Mesendoderm (in vitro differentiated cells): ENCODE data around the gene KRT2.

Source experiments
- DNase-seq: peaks from one replicate; pipeline ENCODE4 v3.0.0; 2013
- H2AK5ac ChIP-seq: 2 replicates; pipeline ENCODE4 v1.6.1; 2013; ENCODE audit warnings: low read length, inconsistent platforms
- H2BK120ac ChIP-seq: 2 replicates; pipeline ENCODE4 v1.6.1; 2013; ENCODE audit warnings: low read depth, mild to moderate bottlenecking, low read length, moderate library complexity, mixed read lengths
- H2BK15ac ChIP-seq: replicated peaks from 2 replicates; pipeline ENCODE4 v1.6.1; 2013; ENCODE audit warnings: low read depth, mild to moderate bottlenecking, moderate library complexity
- H2BK5ac ChIP-seq: 2 replicates; pipeline ENCODE4 v1.6.1; 2013; ENCODE audit warnings: low read length, inconsistent platforms
- H3K18ac ChIP-seq: 2 replicates; pipeline ENCODE4 v1.6.1; 2013; ENCODE audit warnings: mild to moderate bottlenecking, low read length, mixed read lengths
- H3K23ac ChIP-seq: one replicate; pipeline ENCODE4 v1.6.1; 2013; ENCODE audit warnings: low read length
- H3K27ac ChIP-seq: 2 replicates; pipeline ENCODE4 v1.5.1; 2013; ENCODE audit warnings: low read depth, mild to moderate bottlenecking, inconsistent platforms, low read length, moderate library complexity
- H3K27me3 ChIP-seq: 2 replicates; pipeline ENCODE4 v1.6.1; 2013; ENCODE audit warnings: low read length, control low read depth, mild to moderate bottlenecking, inconsistent platforms; ENCODE audit not compliant: insufficient read depth, poor library complexity
- H3K36me3 ChIP-seq: 2 replicates; pipeline ENCODE4 v1.6.1; 2013; ENCODE audit warnings: low read length, inconsistent platforms; ENCODE audit not compliant: control insufficient read depth, insufficient read depth
- H3K4ac ChIP-seq: one replicate; pipeline ENCODE4 v1.6.1; 2013; ENCODE audit warnings: low read depth, mild to moderate bottlenecking, low read length, moderate library complexity
- H3K4me1 ChIP-seq: 2 replicates; pipeline ENCODE4 v1.6.1; 2013; ENCODE audit warnings: low read depth, low read length, inconsistent platforms; ENCODE audit not compliant: control insufficient read depth
- H3K4me2 ChIP-seq: 2 replicates; pipeline ENCODE4 v1.6.1; 2013; ENCODE audit warnings: low read length
- H3K4me3 ChIP-seq: 2 replicates; pipeline ENCODE4 v1.5.1; 2013; ENCODE audit warnings: mild to moderate bottlenecking, low read length
- H3K56ac ChIP-seq: one replicate; pipeline ENCODE4 v1.6.1; 2013; ENCODE audit warnings: low read length
- H3K79me1 ChIP-seq: 2 replicates; pipeline ENCODE4 v1.6.1; 2013; ENCODE audit warnings: low read length, inconsistent platforms
- H3K79me2 ChIP-seq: 2 replicates; pipeline ENCODE4 v1.6.1; 2013; ENCODE audit warnings: mild to moderate bottlenecking, low read length; ENCODE audit not compliant: control insufficient read depth, insufficient read depth
- H3K9ac ChIP-seq: 2 replicates; pipeline ENCODE4 v1.6.1; 2013; ENCODE audit warnings: low read length, inconsistent platforms
- H4K5ac ChIP-seq: one replicate; pipeline ENCODE4 v1.6.1; 2013; ENCODE audit warnings: low read length
- H4K8ac ChIP-seq: one replicate; pipeline ENCODE4 v1.6.1; 2013; ENCODE audit warnings: low read depth, mild to moderate bottlenecking, control low read depth, low read length, moderate library complexity
- WGBS: extraction: QIAGEN DNeasy Blood & Tissue Kit; methylation state at CpG from one replicate; pipeline ENCODE4 v1.1.7; 2013; ENCODE audit warnings: low lambda C conversion rate, missing lambda C conversion rate; ENCODE audit not compliant: insufficient coverage; ENCODE audit errors: extremely low coverage; 5-methylcytosine and 5-hydroxymethylcytosine counted together

The KRT2 gene

GRCh38 chr12:52628111-52628507, 23.9 kb downstream of the KRT2 start:
- H3K4ac ChIP-seq, result no peak overlapping the region
- no peak overlapping the region for H2BK5ac ChIP-seq
- no peak overlapping the region for H2BK15ac ChIP-seq
- H2BK120ac ChIP-seq, result no peak overlapping the region
- no peak overlapping the region for H3K27ac ChIP-seq
- H3K18ac ChIP-seq, result no peak overlapping the region
- DNase-seq, result no peak
- H3K79me1 ChIP-seq, result no peaks in the 10 kb centered on the region
- no peaks in the 10 kb centered on the region for H3K36me3 ChIP-seq
- no peak overlapping the region for H3K4me2 ChIP-seq
- WGBS, result no CpG with 5 or more reads among the region's 4 CpGs
- H3K56ac ChIP-seq, result no peak overlapping the region
- H3K79me2 ChIP-seq, result no peaks in the 10 kb centered on the region
- H4K8ac ChIP-seq, result no peak overlapping the region
- no peak overlapping the region for H4K5ac ChIP-seq
- no peak overlapping the region for H3K4me3 ChIP-seq
- H3K4me1 ChIP-seq, result no peaks in the 10 kb centered on the region
- no peak overlapping the region for H3K23ac ChIP-seq
- no peak overlapping the region for H2AK5ac ChIP-seq
- no peaks in the 10 kb centered on the region for H3K27me3 ChIP-seq
- no peak overlapping the region for H3K9ac ChIP-seq

GRCh38 chr12:52627395-52628110, 24.5 kb downstream of the KRT2 start:
- no peak overlapping the region for H3K23ac ChIP-seq
- no peak overlapping the region for H3K4ac ChIP-seq
- no peaks in the 10 kb centered on the region for H3K79me1 ChIP-seq
- no peak overlapping the region for H3K9ac ChIP-seq
- H3K79me2 ChIP-seq, result no peaks in the 10 kb centered on the region
- no peak overlapping the region for H3K27ac ChIP-seq
- no peak overlapping the region for H3K4me2 ChIP-seq
- no CpG with 5 or more reads among the region's 2 CpGs for WGBS
- H2AK5ac ChIP-seq, result no peak overlapping the region
- no peak overlapping the region for H3K56ac ChIP-seq
- H2BK15ac ChIP-seq, result no peak overlapping the region
- no peak overlapping the region for H2BK120ac ChIP-seq
- no peaks in the 10 kb centered on the region for H3K27me3 ChIP-seq
- no peak for DNase-seq
- no peak overlapping the region for H2BK5ac ChIP-seq
- H3K36me3 ChIP-seq, result no peaks in the 10 kb centered on the region
- no peak overlapping the region for H4K8ac ChIP-seq
- no peaks in the 10 kb centered on the region for H3K4me1 ChIP-seq
- H3K4me3 ChIP-seq, result no peak overlapping the region
- H3K18ac ChIP-seq, result no peak overlapping the region
- no peak overlapping the region for H4K5ac ChIP-seq

- no peak for DNase-seq
- Histone ChIP-seq H3K4me3 (no peak overlapping the region), H2BK5ac (no peak overlapping the region), H3K4me2 (no peak overlapping the region), H2BK120ac (no peak overlapping the region), H3K4ac (no peak overlapping the region), H3K18ac (no peak overlapping the region), H3K4me1 (no peaks in the 10 kb centered on the region), H3K79me2 (no peaks in the 10 kb centered on the region), H3K27me3 (no peaks in the 10 kb centered on the region), H3K27ac (no peak overlapping the region), H2AK5ac (no peak overlapping the region), H3K36me3 (no peaks in the 10 kb centered on the region), H4K8ac (no peak overlapping the region), H2BK15ac (no peak overlapping the region), H3K56ac (no peak overlapping the region), H3K79me1 (no peaks in the 10 kb centered on the region), H3K23ac (no peak overlapping the region), H3K9ac (no peak overlapping the region), H4K5ac (no peak overlapping the region)
- no CpG with 5 or more reads among the region's 5 CpGs for WGBS
Observed at GRCh38 chr12:52622349-52622748, 29.7 kb downstream of the KRT2 start.

- Histone ChIP-seq H2BK120ac (no peak overlapping the region), H4K5ac (no peak overlapping the region), H3K36me3 (no peaks in the 10 kb centered on the region), H3K79me1 (no peaks in the 10 kb centered on the region), H3K9ac (no peak overlapping the region), H3K27ac (no peak overlapping the region), H3K4me2 (no peak overlapping the region), H3K4me1 (no peaks in the 10 kb centered on the region), H3K4ac (no peak overlapping the region), H3K56ac (no peak overlapping the region), H2BK5ac (no peak overlapping the region), H3K27me3 (no peaks in the 10 kb centered on the region), H3K79me2 (no peaks in the 10 kb centered on the region), H2AK5ac (no peak overlapping the region), H3K4me3 (no peak overlapping the region), H2BK15ac (no peak overlapping the region), H4K8ac (no peak overlapping the region), H3K23ac (no peak overlapping the region), H3K18ac (no peak overlapping the region)
- WGBS, result no CpG with 5 or more reads among the region's 2 CpGs
- DNase-seq, result no peak
Observed at GRCh38 chr12:52618866-52619265, 33.1 kb downstream of the KRT2 start.

- no peak for DNase-seq
Observed at GRCh38 chr12:52618216-52618615, 33.8 kb downstream of the KRT2 start, which contains the start of gene KRT73. Gene KRT73 (minus strand): TSS chr12:52618559. CDS start chr12:52618524, 35 bp downstream.

GRCh38 chr12:52617403-52617785, 34.6 kb downstream of the KRT2 start:
- Histone ChIP-seq H3K56ac (no peak overlapping the region), H3K27ac (no peak overlapping the region), H3K79me1 (no peaks in the 10 kb centered on the region), H3K9ac (no peak overlapping the region), H2AK5ac (no peak overlapping the region), H3K4me3 (no peak overlapping the region), H2BK5ac (no peak overlapping the region), H3K36me3 (no peaks in the 10 kb centered on the region), H2BK120ac (no peak overlapping the region), H3K4ac (no peak overlapping the region), H3K27me3 (no peaks in the 10 kb centered on the region), H3K79me2 (no peaks in the 10 kb centered on the region), H3K4me1 (peaks cover 7% of the 10 kb centered on the region), H3K18ac (no peak overlapping the region), H2BK15ac (no peak overlapping the region), H3K23ac (no peak overlapping the region), H4K5ac (no peak overlapping the region), H3K4me2 (no peak overlapping the region), H4K8ac (no peak overlapping the region)
- no peak for DNase-seq
- WGBS, result no CpG with 5 or more reads among the region's 7 CpGs

More at GRCh38 chr12:52618216-52618615, 33.8 kb downstream of the KRT2 start, which contains the start of gene KRT73:
- H3K27me3 ChIP-seq, result no peaks in the 10 kb centered on the region
- WGBS, result no CpG with 5 or more reads among the region's 14 CpGs
- H3K23ac ChIP-seq, result no peak within 1 kb of the TSS
- no peak within 1 kb of the TSS for H3K27ac ChIP-seq
- no peak within 1 kb of the TSS for H4K8ac ChIP-seq
- H3K36me3 ChIP-seq, result no peaks in the 10 kb centered on the region
- no peak within 1 kb of the TSS for H2AK5ac ChIP-seq
- H2BK15ac ChIP-seq, result no peak within 1 kb of the TSS
- no peak within 1 kb of the TSS for H4K5ac ChIP-seq
- H3K9ac ChIP-seq, result no peak within 1 kb of the TSS
- H3K56ac ChIP-seq, result no peak within 1 kb of the TSS
- H3K4me2 ChIP-seq, result no peak within 1 kb of the TSS
- H3K4me3 ChIP-seq, result no peak within 1 kb of the TSS
- peaks cover 2% of the 10 kb centered on the region for H3K4me1 ChIP-seq
- H2BK5ac ChIP-seq, result no peak within 1 kb of the TSS
- no peaks in the 10 kb centered on the region for H3K79me2 ChIP-seq
- H3K18ac ChIP-seq, result no peak within 1 kb of the TSS
- H3K79me1 ChIP-seq, result no peaks in the 10 kb centered on the region
- no peak within 1 kb of the TSS for H3K4ac ChIP-seq
- H2BK120ac ChIP-seq, result no peak within 1 kb of the TSS
